Fibroblast of lung (primary cell): ENCODE data around the gene SEMA3D. TPM values are rescaled to one million over a fixed set of nuclear protein-coding genes. Genes with fewer than 3 reads are reported as not detected.

Experiments
- DNase-seq, 2 donors: peaks; one replicate each; pipeline versions ENCODE4 v3.0.0 to v3.0.0-alpha.2; 2010; ENCODE audit warnings: low read depth in 2 of 2
- H2AFZ ChIP-seq: 2 replicates; pipeline ENCODE4 v1.5.1; 2012; ENCODE audit warnings: low read length, control low read depth, inconsistent platforms
- H3K27ac ChIP-seq: 2 replicates; pipeline ENCODE4 v1.5.1; 2011; ENCODE audit warnings: low read length, control low read depth; ENCODE audit not compliant: insufficient read depth
- H3K27me3 ChIP-seq: 2 replicates; pipeline ENCODE4 v1.5.1; 2011; ENCODE audit warnings: mild to moderate bottlenecking, low read length; ENCODE audit not compliant: control insufficient read depth, insufficient read depth
- H3K36me3 ChIP-seq: 2 replicates; pipeline ENCODE4 v1.5.1; 2011; ENCODE audit warnings: low read length; ENCODE audit not compliant: control insufficient read depth, insufficient read depth
- H3K4me1 ChIP-seq: 2 replicates; pipeline ENCODE4 v1.5.1; 2011; ENCODE audit warnings: low read length; ENCODE audit not compliant: control insufficient read depth, insufficient read depth; ENCODE audit errors: extremely low read depth
- H3K4me2 ChIP-seq: 2 replicates; pipeline ENCODE4 v1.5.1; 2011; ENCODE audit warnings: low read length, control low read depth; ENCODE audit not compliant: insufficient read depth; ENCODE audit errors: extremely low read depth
- H3K4me3 ChIP-seq, 4 experiments: fragments of 200-600 bp in 1 of 4; sonication (generic) in 1 of 4; replicated peaks in 1 of 4; 2 replicates each; pipeline ENCODE4 v1.5.1; 2011 to 2016; ENCODE audit warnings: low read length in 4 of 4, low read depth in 3 of 4, mild to moderate bottlenecking in 3 of 4, control low read depth in 2 of 4, inconsistent platforms in 1 of 4, mixed read lengths in 1 of 4; ENCODE audit not compliant: insufficient read depth in 1 of 4; ENCODE audit errors: control extremely low read depth in 1 of 4
- H3K79me2 ChIP-seq: 2 replicates; pipeline ENCODE4 v1.5.1; 2012; ENCODE audit warnings: mild to moderate bottlenecking, low read length, inconsistent platforms; ENCODE audit not compliant: control insufficient read depth, insufficient read depth
- H3K9ac ChIP-seq: 2 replicates; pipeline ENCODE4 v1.5.1; 2011; ENCODE audit warnings: mild to moderate bottlenecking, low read length, control low read depth; ENCODE audit not compliant: insufficient read depth
- H3K9me3 ChIP-seq: 2 replicates; pipeline ENCODE4 v1.5.1; 2012; ENCODE audit warnings: low read depth, low read length; ENCODE audit not compliant: control insufficient read depth, insufficient read depth
- H4K20me1 ChIP-seq: 2 replicates; pipeline ENCODE4 v1.5.1; 2011; ENCODE audit warnings: low read length; ENCODE audit not compliant: control insufficient read depth, insufficient read depth; ENCODE audit errors: extremely low read depth
- EZH2 ChIP-seq: IDR thresholded peaks from 2 replicates; pipeline ENCODE4 v1.5.1; 2012; ENCODE audit warnings: low read length, control low read depth, mild to moderate bottlenecking; ENCODE audit errors: missing control alignments
- polyA plus RNA-seq, 2 donors: library from polyadenylated mRNA; depleted of rRNA in 1 of 2; stranded (reverse) in 1 of 2; unstranded in 1 of 2; fragments of >200 nt; gene quantifications; 2 replicates each; pipeline ENCODE4 v1.2.1, GENCODE V29; 2011 to 2012; ENCODE audit warnings: missing spikeins in 1 of 2
- total RNA-seq: library from RNA; depleted of rRNA; stranded (reverse); fragments of >200 nt; gene quantifications from 2 replicates; pipeline ENCODE4 v1.2.1, GENCODE V29; 2014
- TF ChIP-seq, protein P1 (sequence below), 2 donors: IDR thresholded peaks in 1 of 2; conservative IDR thresholded peaks in 1 of 2; 1 replicate in 1 of 2; 2 replicates in 1 of 2; pipeline ENCODE4 v1.5.1; 2011 to 2012; ENCODE audit warnings: low read length in 2 of 2, control low read depth in 1 of 2, inconsistent platforms in 1 of 2, low read depth in 1 of 2, mild to moderate bottlenecking in 1 of 2

The SEMA3D gene
- total and polyA plus RNA-seq, 2 donors (not counting 1 experiment from before 2014, with no cell fraction given) = 4.1 to 4.6 TPM

GRCh38 chr7:85224171-85224570, 37.3 kb upstream of the SEMA3D start:
- H3K27me3 ChIP-seq = no peaks in the 10 kb centered on the region
- no peaks in the 10 kb centered on the region for H3K79me2 ChIP-seq
- H3K9me3 ChIP-seq = no peaks in the 10 kb centered on the region
- no peaks in the 10 kb centered on the region for H4K20me1 ChIP-seq
- H3K27ac ChIP-seq = no peak overlapping the region
- H2AFZ ChIP-seq = peak overlapping the region; percentile 49
- DNase-seq = peak; percentile 5 to 16
- no peaks in the 10 kb centered on the region for H3K4me1 ChIP-seq
- H3K4me2 ChIP-seq = no peak overlapping the region
- no peaks in the 10 kb centered on the region for H3K36me3 ChIP-seq
- no peak for TF ChIP-seq EZH2
- TF ChIP-seq, protein P1, sequence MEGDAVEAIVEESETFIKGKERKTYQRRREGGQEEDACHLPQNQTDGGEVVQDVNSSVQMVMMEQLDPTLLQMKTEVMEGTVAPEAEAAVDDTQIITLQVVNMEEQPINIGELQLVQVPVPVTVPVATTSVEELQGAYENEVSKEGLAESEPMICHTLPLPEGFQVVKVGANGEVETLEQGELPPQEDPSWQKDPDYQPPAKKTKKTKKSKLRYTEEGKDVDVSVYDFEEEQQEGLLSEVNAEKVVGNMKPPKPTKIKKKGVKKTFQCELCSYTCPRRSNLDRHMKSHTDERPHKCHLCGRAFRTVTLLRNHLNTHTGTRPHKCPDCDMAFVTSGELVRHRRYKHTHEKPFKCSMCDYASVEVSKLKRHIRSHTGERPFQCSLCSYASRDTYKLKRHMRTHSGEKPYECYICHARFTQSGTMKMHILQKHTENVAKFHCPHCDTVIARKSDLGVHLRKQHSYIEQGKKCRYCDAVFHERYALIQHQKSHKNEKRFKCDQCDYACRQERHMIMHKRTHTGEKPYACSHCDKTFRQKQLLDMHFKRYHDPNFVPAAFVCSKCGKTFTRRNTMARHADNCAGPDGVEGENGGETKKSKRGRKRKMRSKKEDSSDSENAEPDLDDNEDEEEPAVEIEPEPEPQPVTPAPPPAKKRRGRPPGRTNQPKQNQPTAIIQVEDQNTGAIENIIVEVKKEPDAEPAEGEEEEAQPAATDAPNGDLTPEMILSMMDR (conservative IDR thresholded peaks at IDR 0.05 in 1 of 2, IDR thresholded peaks at IDR 0.05 in 1 of 2; ENCODE audit: low read depth in 1 of 2, low read length in 2 of 2) = no peak
- H3K9ac ChIP-seq = no peak overlapping the region
- H3K4me3 ChIP-seq = no peak overlapping the region

DNA sequence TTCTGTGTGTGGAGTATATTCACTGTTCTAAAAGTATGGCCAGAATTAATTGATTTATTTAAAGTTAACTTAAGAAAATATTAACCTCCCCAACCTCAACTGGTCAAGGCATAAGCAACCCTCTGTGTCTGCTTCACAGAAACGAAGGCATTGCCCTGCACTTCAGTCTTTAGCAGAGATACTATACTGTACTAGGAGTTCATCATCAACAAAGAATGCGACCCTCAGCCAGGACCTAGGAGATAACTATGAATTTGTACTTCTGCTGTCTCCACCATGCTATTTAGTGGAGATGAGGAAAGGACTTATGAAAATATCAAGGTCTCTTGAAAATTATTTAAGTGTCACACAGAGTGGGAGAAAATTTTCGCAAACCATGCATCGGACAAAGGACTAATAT, 35.7 kb upstream of the SEMA3D start:
- H3K36me3 ChIP-seq = no peaks in the 10 kb centered on the region
- TF ChIP-seq EZH2 = no peak
- TF ChIP-seq, protein P1 (conservative IDR thresholded peaks at IDR 0.05 in 1 of 2, IDR thresholded peaks at IDR 0.05 in 1 of 2; ENCODE audit: low read depth in 1 of 2, low read length in 2 of 2) = no peak

GRCh38 chr7:85221796-85222195, 34.9 kb upstream of the SEMA3D start:
- Histone ChIP-seq H3K79me2 (no peaks in the 10 kb centered on the region), H2AFZ (no peak overlapping the region), H4K20me1 (no peaks in the 10 kb centered on the region), H3K9ac (no peak overlapping the region), H3K9me3 (no peaks in the 10 kb centered on the region), H3K4me2 (no peak overlapping the region), H3K27ac (no peak overlapping the region), H3K4me3 (no peak overlapping the region), H3K36me3 (no peaks in the 10 kb centered on the region), H3K27me3 (no peaks in the 10 kb centered on the region), H3K4me1 (no peaks in the 10 kb centered on the region)
- TF ChIP-seq EZH2 = no peak
- DNase-seq = no peak

More for the DNA sequence above, 35.7 kb upstream of the SEMA3D start:
- no peak overlapping the region for H3K4me3 ChIP-seq
- no peak overlapping the region for H3K4me2 ChIP-seq
- DNase-seq = peak in 1 of 2 donors; percentile 17
- no peaks in the 10 kb centered on the region for H3K27me3 ChIP-seq
- no peaks in the 10 kb centered on the region for H3K9me3 ChIP-seq
- no peak overlapping the region for H3K9ac ChIP-seq
- H2AFZ ChIP-seq = no peak overlapping the region
- no peak overlapping the region for H3K27ac ChIP-seq
- no peaks in the 10 kb centered on the region for H3K79me2 ChIP-seq
- no peaks in the 10 kb centered on the region for H3K4me1 ChIP-seq
- H4K20me1 ChIP-seq = no peaks in the 10 kb centered on the region
